ENCODE measurements around the gene PAPLN. TPM values are rescaled to one million over a fixed set of nuclear protein-coding genes. Genes with fewer than 3 reads are reported as not detected.

Gene PAPLN
- polyA plus RNA-seq, 1 donor = 69.1 TPM

DNA sequence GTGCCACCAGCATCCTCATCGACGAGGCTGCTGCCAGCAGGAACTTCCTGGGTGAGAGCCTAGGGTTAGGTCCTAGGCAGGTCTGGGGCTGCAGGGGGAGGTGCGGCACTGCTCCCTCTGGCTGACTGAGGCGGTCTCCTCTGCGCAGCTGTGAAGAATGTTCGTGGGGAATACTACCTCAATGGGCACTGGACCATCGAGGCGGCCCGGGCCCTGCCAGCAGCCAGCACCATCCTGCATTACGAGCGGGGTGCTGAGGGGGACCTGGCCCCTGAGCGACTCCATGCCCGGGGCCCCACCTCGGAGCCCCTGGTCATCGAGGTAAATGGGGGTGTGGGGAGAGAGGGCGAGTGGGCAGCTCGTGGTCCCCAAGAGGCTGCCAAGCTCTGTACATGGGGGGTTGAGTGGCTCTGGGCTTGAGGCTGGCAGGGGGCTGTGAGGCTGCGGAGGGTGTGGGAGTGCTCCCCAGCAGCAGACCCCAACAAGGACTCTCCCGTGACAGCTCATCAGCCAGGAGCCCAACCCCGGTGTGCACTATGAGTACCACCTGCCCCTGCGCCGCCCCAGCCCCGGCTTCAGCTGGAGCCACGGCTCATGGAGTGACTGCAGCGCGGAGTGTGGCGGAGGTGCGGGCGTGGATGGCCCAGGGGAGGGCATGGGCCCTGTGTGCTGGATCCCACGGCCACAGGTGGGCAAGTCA is 14.4 kb downstream of the PAPLN start:
- Histone ChIP-seq H3K9me3 (ENCODE audit: control insufficient read depth, low read depth, low read length) (no peaks in the 10 kb centered on the region), H3K4me3 (ENCODE audit: low read length) (no peak overlapping the region), H3K4me1 (ENCODE audit: control insufficient read depth, insufficient read depth, low read length) (no peaks in the 10 kb centered on the region), H3K27me3 (ENCODE audit: control insufficient read depth, insufficient read depth, low read length) (no peaks in the 10 kb centered on the region), H3K27ac (ENCODE audit: low read length) (no peak overlapping the region), H3K36me3 (ENCODE audit: control insufficient read depth, insufficient read depth, low read length) (peaks cover 60% of the 10 kb centered on the region)
- WGBS (ENCODE audit: insufficient coverage, low lambda C conversion rate) = no CpG with 5 or more reads among the region's 30 CpGs
- DNase-seq = no peak

DNA sequence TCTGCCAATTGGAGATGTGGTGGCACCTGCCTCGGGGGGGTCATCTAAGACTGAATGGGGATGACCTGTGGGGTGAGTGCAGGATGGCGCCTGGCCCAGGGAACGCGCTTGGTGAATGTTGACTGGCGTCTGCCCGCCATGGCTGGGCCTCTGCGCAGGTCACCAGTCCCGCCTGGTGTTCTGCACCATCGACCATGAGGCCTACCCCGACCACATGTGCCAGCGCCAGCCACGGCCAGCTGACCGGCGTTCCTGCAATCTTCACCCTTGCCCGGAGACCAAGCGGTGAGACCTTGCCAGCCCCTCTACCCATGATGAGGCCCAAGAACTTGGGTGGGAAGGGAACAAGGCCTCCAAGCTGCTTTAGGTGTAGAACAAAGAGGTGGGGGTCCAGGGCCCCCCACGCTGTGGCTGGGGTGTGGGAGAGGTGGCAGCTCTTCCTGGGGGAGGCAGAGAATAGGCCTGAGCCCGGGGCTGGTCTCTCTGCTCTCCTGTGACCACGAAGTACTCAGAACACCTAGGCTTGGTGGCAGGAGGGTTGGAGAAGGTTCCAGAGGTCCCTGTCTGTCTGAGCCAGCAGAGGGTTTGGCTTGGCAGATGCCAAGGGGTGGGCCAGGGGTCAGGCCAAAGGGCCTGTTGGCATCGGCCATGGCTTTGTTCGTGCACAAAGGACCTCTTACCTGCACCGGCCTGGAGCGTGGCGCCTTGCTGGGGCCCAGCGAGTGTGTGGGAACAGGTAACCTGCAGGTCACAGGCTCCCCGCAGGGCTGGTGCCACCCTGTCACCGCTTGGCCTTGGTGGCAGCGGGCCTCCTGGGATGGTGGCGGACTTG is 15.4 kb downstream of the PAPLN start:
- no CpG with 5 or more reads among the region's 29 CpGs for WGBS (ENCODE audit: insufficient coverage, low lambda C conversion rate)

DNA sequence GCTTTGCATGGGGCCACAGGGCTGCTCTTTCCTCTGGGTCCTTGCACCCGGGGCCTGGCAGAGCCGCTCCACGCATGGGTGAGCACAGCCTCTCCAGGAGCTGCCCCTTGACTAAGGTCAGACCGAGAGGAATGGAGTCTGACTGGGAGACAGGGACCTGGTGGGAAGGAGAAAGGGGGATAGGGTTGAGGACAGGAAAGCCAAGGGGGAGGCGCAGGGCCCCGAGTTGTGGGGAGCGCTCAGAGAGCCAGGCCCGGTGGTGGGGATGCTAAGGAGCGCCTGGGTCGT is 16.0 kb downstream of the PAPLN start:
- Histone ChIP-seq H3K9me3 (ENCODE audit: control insufficient read depth, low read depth, low read length) (no peaks in the 10 kb centered on the region), H3K27me3 (ENCODE audit: control insufficient read depth, insufficient read depth, low read length) (no peaks in the 10 kb centered on the region), H3K36me3 (ENCODE audit: control insufficient read depth, insufficient read depth, low read length) (peaks cover 54% of the 10 kb centered on the region), H3K4me1 (ENCODE audit: control insufficient read depth, insufficient read depth, low read length) (no peaks in the 10 kb centered on the region), H3K27ac (ENCODE audit: low read length) (no peak overlapping the region), H3K4me3 (ENCODE audit: low read length) (no peak overlapping the region)
- no CpG with 5 or more reads among the region's 10 CpGs for WGBS (ENCODE audit: insufficient coverage, low lambda C conversion rate)
- DNase-seq = no peak

More for the DNA sequence above, 15.4 kb downstream of the PAPLN start:
- Histone ChIP-seq H3K4me3 (ENCODE audit: low read length) (no peak overlapping the region), H3K9me3 (ENCODE audit: control insufficient read depth, low read depth, low read length) (no peaks in the 10 kb centered on the region), H3K27me3 (ENCODE audit: control insufficient read depth, insufficient read depth, low read length) (no peaks in the 10 kb centered on the region), H3K36me3 (ENCODE audit: control insufficient read depth, insufficient read depth, low read length) (peaks cover 54% of the 10 kb centered on the region), H3K27ac (ENCODE audit: low read length) (no peak overlapping the region), H3K4me1 (ENCODE audit: control insufficient read depth, insufficient read depth, low read length) (no peaks in the 10 kb centered on the region)
- no peak for DNase-seq

DNA sequence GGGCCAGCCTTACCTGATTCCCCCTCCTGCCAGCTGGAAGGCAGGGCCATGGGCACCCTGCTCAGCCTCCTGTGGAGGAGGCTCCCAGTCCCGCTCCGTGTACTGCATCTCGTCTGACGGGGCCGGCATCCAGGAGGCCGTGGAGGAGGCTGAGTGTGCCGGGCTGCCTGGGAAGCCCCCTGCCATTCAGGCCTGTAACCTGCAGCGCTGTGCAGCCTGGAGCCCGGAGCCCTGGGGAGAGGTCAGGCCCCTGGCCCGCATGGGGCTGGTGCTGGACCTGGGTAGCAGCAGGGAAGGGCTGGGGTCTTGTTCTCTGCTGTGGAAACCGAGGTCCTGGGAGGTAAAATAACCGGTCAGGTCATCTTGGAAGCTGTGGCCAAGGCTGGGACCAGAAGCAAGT is 16.4 kb downstream of the PAPLN start:
- no CpG with 5 or more reads among the region's 12 CpGs for WGBS (ENCODE audit: insufficient coverage, low lambda C conversion rate)

DNA sequence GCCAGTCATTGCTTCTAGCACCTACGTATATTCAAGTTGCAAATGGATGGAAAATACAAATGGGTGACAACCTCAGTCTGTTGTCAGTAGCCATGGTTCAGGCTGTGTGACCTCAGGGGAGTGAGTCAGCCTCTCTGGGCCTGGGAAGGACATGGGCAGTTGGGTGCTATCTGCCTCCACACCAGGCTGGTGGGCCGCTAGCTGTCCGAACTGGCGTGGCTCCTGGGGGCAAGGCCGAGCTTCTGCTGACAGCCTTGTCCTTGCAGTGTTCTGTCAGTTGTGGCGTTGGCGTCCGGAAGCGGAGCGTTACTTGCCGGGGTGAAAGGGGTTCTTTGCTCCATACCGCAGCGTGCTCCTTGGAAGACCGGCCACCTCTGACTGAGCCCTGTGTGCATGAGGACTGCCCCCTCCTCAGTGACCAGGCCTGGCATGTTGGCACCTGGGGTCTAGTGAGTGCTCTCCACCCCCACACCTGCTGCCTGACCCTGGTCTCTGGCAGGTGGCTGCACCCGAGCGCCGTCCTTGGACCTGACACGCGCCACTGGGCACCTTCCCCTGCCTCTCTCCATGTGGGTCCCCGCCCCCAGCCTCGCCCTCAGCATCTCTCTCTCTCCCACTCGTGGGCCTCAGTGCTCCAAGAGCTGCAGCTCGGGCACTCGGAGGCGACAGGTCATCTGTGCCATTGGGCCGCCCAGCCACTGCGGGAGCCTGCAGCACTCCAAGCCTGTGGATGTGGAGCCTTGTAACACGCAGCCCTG is 17.1 kb downstream of the PAPLN start:
- H3K27ac ChIP-seq (ENCODE audit: low read length) = no peak overlapping the region
- no CpG with 5 or more reads among the region's 28 CpGs for WGBS (ENCODE audit: insufficient coverage, low lambda C conversion rate)
- peaks cover 62% of the 10 kb centered on the region for H3K36me3 ChIP-seq (ENCODE audit: control insufficient read depth, insufficient read depth, low read length)
- no peaks in the 10 kb centered on the region for H3K4me1 ChIP-seq (ENCODE audit: control insufficient read depth, insufficient read depth, low read length)
- DNase-seq = no peak
- H3K9me3 ChIP-seq (ENCODE audit: control insufficient read depth, low read depth, low read length) = no peaks in the 10 kb centered on the region
- no peak overlapping the region for H3K4me3 ChIP-seq (ENCODE audit: low read length)
- no peaks in the 10 kb centered on the region for H3K27me3 ChIP-seq (ENCODE audit: control insufficient read depth, insufficient read depth, low read length)

More for the DNA sequence above, 16.4 kb downstream of the PAPLN start:
- H3K27ac ChIP-seq (ENCODE audit: low read length) = no peak overlapping the region
- H3K27me3 ChIP-seq (ENCODE audit: control insufficient read depth, insufficient read depth, low read length) = no peaks in the 10 kb centered on the region
- DNase-seq = no peak
- no peaks in the 10 kb centered on the region for H3K9me3 ChIP-seq (ENCODE audit: control insufficient read depth, low read depth, low read length)
- H3K4me3 ChIP-seq (ENCODE audit: low read length) = no peak overlapping the region
- peaks cover 55% of the 10 kb centered on the region for H3K36me3 ChIP-seq (ENCODE audit: control insufficient read depth, insufficient read depth, low read length)
- H3K4me1 ChIP-seq (ENCODE audit: control insufficient read depth, insufficient read depth, low read length) = no peaks in the 10 kb centered on the region

DNA sequence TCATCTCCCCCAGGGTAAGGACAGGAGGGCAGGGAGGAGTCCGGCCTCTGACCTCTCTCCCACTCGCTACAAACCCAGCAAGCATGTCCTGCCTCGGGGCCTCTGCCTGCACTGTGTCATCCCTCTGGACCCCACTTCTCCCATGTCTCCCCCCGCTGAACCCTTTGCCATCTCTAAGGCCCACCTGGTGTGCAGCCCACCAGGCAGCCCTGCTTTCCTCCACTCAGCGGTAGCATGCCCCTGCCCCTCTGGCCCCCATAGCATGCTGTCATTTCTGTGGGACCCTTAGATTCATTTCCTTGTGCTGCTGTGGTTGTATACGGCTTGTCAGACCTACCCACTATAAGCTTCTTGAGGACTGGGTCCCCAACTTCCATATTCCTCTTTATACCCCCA is 17.7 kb downstream of the PAPLN start:
- Histone ChIP-seq H3K27me3 (ENCODE audit: control insufficient read depth, insufficient read depth, low read length) (no peaks in the 10 kb centered on the region), H3K27ac (ENCODE audit: low read length) (no peak overlapping the region), H3K36me3 (ENCODE audit: control insufficient read depth, insufficient read depth, low read length) (peaks cover 66% of the 10 kb centered on the region), H3K9me3 (ENCODE audit: control insufficient read depth, low read depth, low read length) (no peaks in the 10 kb centered on the region), H3K4me3 (ENCODE audit: low read length) (no peak overlapping the region), H3K4me1 (ENCODE audit: control insufficient read depth, insufficient read depth, low read length) (no peaks in the 10 kb centered on the region)
- WGBS (ENCODE audit: insufficient coverage, low lambda C conversion rate) = 100% methylated on average over 1 of the region's 6 CpGs
- DNase-seq = no peak

DNA sequence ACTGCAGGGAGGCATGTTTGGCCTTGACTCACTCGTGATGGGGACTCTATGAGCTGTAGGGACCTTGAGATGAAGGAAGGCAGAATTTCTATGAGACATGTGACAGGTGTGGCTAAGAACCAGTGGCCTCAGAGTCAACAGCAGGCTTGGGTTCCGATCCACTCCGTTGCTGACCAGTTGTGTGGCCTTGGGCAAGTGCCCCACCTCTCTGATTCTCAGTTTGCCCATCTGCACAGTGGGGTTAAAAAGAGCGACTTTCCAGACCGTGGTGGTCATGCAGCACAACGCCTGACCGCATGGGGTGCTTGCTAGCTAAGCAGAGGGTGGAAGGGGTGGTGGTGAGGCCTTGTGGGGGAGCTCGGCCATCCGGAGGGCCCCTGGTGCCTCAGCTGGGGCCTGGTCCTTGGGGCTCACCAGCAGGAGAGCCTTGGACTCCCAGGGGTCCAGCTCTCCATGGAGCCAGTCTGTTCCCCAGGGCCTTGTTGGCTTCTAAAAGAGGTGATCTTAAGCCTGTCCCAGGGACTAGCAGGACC is 18.5 kb downstream of the PAPLN start:
- H3K36me3 ChIP-seq (ENCODE audit: control insufficient read depth, insufficient read depth, low read length) = peaks cover 66% of the 10 kb centered on the region
- H3K4me1 ChIP-seq (ENCODE audit: control insufficient read depth, insufficient read depth, low read length) = no peaks in the 10 kb centered on the region
- H3K27ac ChIP-seq (ENCODE audit: low read length) = no peak overlapping the region
- no peaks in the 10 kb centered on the region for H3K27me3 ChIP-seq (ENCODE audit: control insufficient read depth, insufficient read depth, low read length)
- no CpG with 5 or more reads among the region's 9 CpGs for whole genome bisulfite sequencing (ENCODE audit: insufficient coverage, low lambda C conversion rate)
- no peaks in the 10 kb centered on the region for H3K9me3 ChIP-seq (ENCODE audit: control insufficient read depth, low read depth, low read length)
- no peak overlapping the region for H3K4me3 ChIP-seq (ENCODE audit: low read length)
- DNase-seq = no peak

DNA sequence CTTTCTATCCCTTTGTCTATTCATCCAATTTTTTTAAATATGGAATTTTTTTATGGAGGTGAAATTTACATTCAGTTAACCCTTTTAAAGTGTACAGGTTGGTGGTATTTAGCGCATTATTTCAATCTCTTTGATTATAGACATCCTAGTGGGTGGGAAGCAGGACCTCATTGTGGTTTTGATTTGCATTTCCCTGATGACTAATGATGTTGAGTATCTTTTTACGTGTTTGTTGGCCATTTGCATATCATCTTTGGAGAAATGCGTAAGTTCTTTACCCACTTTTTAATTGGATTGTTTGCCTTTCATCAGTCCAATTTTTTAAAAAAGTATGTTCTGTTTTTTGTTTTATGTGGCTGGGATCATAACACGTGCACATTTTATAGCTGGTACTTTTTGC is 20.8 kb downstream of the PAPLN start:
- H3K4me1 ChIP-seq (ENCODE audit: control insufficient read depth, insufficient read depth, low read length) = no peaks in the 10 kb centered on the region
- H3K4me3 ChIP-seq (ENCODE audit: low read length) = no peak overlapping the region
- 100% methylated on average over 1 of the region's 4 CpGs for WGBS (ENCODE audit: insufficient coverage, low lambda C conversion rate)
- no peak overlapping the region for H3K27ac ChIP-seq (ENCODE audit: low read length)
- DNase-seq = no peak
- H3K36me3 ChIP-seq (ENCODE audit: control insufficient read depth, insufficient read depth, low read length) = peaks cover 58% of the 10 kb centered on the region
- no peaks in the 10 kb centered on the region for H3K9me3 ChIP-seq (ENCODE audit: control insufficient read depth, low read depth, low read length)
- H3K27me3 ChIP-seq (ENCODE audit: control insufficient read depth, insufficient read depth, low read length) = no peaks in the 10 kb centered on the region

DNA sequence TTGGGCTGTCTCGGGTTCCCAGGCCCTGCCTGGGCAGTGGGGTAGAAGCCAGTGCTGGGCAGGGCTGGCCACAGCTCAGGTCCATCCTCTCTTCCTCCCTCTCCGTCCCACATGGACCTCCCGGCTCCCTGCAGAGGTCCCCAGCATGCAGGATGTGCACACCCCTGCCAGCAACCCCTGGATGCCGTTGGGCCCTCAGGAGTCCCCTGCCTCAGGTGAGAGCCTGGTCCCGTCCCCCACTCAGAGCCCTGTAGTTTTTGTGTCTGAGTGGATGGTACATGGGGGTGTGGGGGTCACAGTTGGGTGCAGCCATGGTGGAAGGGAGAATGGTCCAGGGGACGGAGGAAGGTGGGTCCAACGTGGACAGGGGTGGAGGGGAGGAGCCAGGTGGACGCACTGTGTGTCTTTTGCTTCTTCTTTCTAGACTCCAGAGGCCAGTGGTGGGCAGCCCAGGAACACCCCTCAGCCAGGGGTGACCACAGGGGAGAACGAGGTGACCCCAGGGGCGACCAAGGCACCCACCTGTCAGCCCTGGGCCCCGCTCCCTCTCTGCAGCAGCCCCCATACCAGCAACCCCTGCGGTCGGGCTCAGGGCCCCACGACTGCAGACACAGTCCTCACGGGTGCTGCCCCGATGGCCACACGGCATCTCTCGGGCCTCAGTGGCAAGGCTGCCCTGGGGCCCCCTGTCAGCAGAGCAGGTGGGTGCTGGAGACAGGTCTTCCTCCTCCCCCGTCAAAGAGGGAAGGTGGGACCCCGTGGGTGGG is 21.7 kb downstream of the PAPLN start:
- Histone ChIP-seq H3K36me3 (ENCODE audit: control insufficient read depth, insufficient read depth, low read length) (peaks cover 63% of the 10 kb centered on the region), H3K27ac (ENCODE audit: low read length) (no peak overlapping the region), H3K27me3 (ENCODE audit: control insufficient read depth, insufficient read depth, low read length) (no peaks in the 10 kb centered on the region), H3K9me3 (ENCODE audit: control insufficient read depth, low read depth, low read length) (no peaks in the 10 kb centered on the region), H3K4me3 (ENCODE audit: low read length) (no peak overlapping the region), H3K4me1 (ENCODE audit: control insufficient read depth, insufficient read depth, low read length) (peaks cover 9% of the 10 kb centered on the region)
- WGBS (ENCODE audit: insufficient coverage, low lambda C conversion rate) = 100% methylated on average over 1 of the region's 20 CpGs
- DNase-seq = no peak

DNA sequence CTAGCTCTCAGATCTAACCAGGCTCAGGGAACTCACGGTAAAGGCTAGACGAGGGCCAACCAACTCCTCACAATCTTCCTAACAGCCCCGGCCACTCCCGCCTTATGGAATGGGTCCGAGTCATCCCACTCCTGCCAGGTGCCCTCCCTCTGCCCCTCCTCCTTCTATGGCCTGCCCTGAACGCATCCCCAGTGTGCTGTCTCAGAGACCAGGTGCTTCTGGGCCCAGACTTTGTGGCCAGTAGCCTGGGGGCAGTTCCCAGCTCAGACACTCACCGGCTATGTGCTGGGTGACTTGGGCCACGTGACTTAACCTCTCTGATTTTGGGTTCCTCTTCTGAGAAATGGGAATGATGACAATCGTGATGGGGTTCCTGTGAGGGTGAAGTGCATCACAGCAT is 22.5 kb downstream of the PAPLN start:
- Histone ChIP-seq H3K4me3 (ENCODE audit: low read length) (no peak overlapping the region), H3K27me3 (ENCODE audit: control insufficient read depth, insufficient read depth, low read length) (no peaks in the 10 kb centered on the region), H3K9me3 (ENCODE audit: control insufficient read depth, low read depth, low read length) (no peaks in the 10 kb centered on the region), H3K27ac (ENCODE audit: low read length) (no peak overlapping the region), H3K4me1 (ENCODE audit: control insufficient read depth, insufficient read depth, low read length) (peaks cover 17% of the 10 kb centered on the region), H3K36me3 (ENCODE audit: control insufficient read depth, insufficient read depth, low read length) (peaks cover 60% of the 10 kb centered on the region)
- WGBS (ENCODE audit: insufficient coverage, low lambda C conversion rate) = no CpG with 5 or more reads among the region's 9 CpGs
- DNase-seq = no peak
